HCT116 (cell line): ENCODE data around the gene VDAC2. TPM values are rescaled to one million over a fixed set of nuclear protein-coding genes. Genes with fewer than 3 reads are reported as not detected.

Source experiments
- ATAC-seq: fragments of 200-7000 bp; cut with Tn5 transposase; 2 replicates; pipeline ENCODE4 v1.9.1; 2020; ENCODE audit warnings: mild to moderate bottlenecking, moderate library complexity
- BruUV-seq: library from RNA; stranded (reverse); fragments of 400-500 nt; replicated peaks from 2 replicates; lab custom pipeline; 2021; lab: Mats Ljungman, UMichigan
- CTCF ChIA-PET: fragments of 300-600 bp; sonication (Branson Sonifier 250); formaldehyde crosslinking; loops from one replicate; lab custom pipeline; 2021; ENCODE audit warnings: antibody characterized with exemption; lab: Charles Lee
- POLR2A ChIA-PET: fragments of 300-600, 350-600 bp; sonication (Branson Sonifier 250); formaldehyde crosslinking; loops from one replicate; lab custom pipeline; 2021; ENCODE audit warnings: antibody characterized with exemption; lab: Charles Lee
- RAD21 ChIA-PET, 2 experiments: fragments of 300-600 bp; sonication (Branson Sonifier 250); formaldehyde crosslinking; loops; one replicate each; lab custom pipeline; 2023; ENCODE audit warnings: low total read pairs in 2 of 2; ENCODE audit not compliant: uncharacterized antibody in 2 of 2, unreplicated experiment in 2 of 2, low non-redundant PET in 1 of 2; lab: Charles Lee
- DNase-seq: peaks from one replicate; pipeline ENCODE4 v3.0.0-alpha.2; 2010; ENCODE audit warnings: low read depth, low spot score
- H2AFZ ChIP-seq: fragments of 200-600 bp; shearing (Covaris generic), sonication (generic); 2 replicates; pipeline ENCODE4 v1.6.1; 2017; ENCODE audit warnings: low read depth, mixed run types, mixed read lengths, antibody characterized with exemption, low read length; ENCODE audit not compliant: poor library complexity, severe bottlenecking
- H3K27ac ChIP-seq: 2 replicates; pipeline ENCODE4 v1.5.1; 2012; ENCODE audit warnings: low read depth, low read length
- H3K27me3 ChIP-seq: fragments of 200-600 bp; sonication (generic); 2 replicates; pipeline ENCODE4 v1.6.1; 2016; ENCODE audit warnings: mixed run types, low read length, mixed read lengths; ENCODE audit not compliant: insufficient read depth
- H3K36me3 ChIP-seq, 2 experiments: fragments of 200-500 bp in 1 of 2; fragments of 200-600 bp in 1 of 2; sonication (Bioruptor generic) in 1 of 2; sonication (generic) in 1 of 2; 2 replicates each; pipeline versions ENCODE4 v1.5.1 to v1.6.1; 2014 to 2016; ENCODE audit warnings: low read length in 2 of 2, inconsistent platforms in 1 of 2, mixed read lengths in 1 of 2, mixed run types in 1 of 2; ENCODE audit not compliant: insufficient read depth in 2 of 2, control insufficient read depth in 1 of 2
- H3K4me1 ChIP-seq, 2 experiments: fragments of 200-600 bp in 1 of 2; sonication (generic) in 1 of 2; 2 replicates each; pipeline versions ENCODE4 v1.5.1 to v1.6.1; 2012 to 2017; ENCODE audit warnings: low read length in 2 of 2, inconsistent platforms in 1 of 2, mild to moderate bottlenecking in 1 of 2, mixed read lengths in 1 of 2, mixed run types in 1 of 2, moderate library complexity in 1 of 2; ENCODE audit not compliant: insufficient read depth in 2 of 2, control insufficient read depth in 1 of 2
- H3K4me2 ChIP-seq: fragments of 200-600 bp; sonication (generic); 2 replicates; pipeline ENCODE4 v1.6.1; 2017; ENCODE audit warnings: mixed run types, low read length, mixed read lengths
- H3K4me3 ChIP-seq, 2 experiments: fragments of 200-600 bp in 1 of 2; sonication (generic) in 1 of 2; replicated peaks in 1 of 2; 2 replicates each; pipeline ENCODE4 v1.5.1; 2011 to 2016; ENCODE audit warnings: low read length in 2 of 2, control low read depth in 1 of 2, low read depth in 1 of 2, mild to moderate bottlenecking in 1 of 2, mixed read lengths in 1 of 2, mixed run types in 1 of 2
- H3K79me2 ChIP-seq: fragments of 200-600 bp; sonication (generic); 2 replicates; pipeline ENCODE4 v1.6.1; 2017; ENCODE audit warnings: mild to moderate bottlenecking, mixed run types, low read length, moderate library complexity, mixed read lengths; ENCODE audit not compliant: insufficient read depth
- H3K9ac ChIP-seq: fragments of 200-600 bp; sonication (generic); 2 replicates; pipeline ENCODE4 v1.6.1; 2016; ENCODE audit warnings: low read length, mixed read lengths
- H3K9me2 ChIP-seq: fragments of 200-600 bp; sonication (generic), shearing (Covaris generic); 2 replicates; pipeline ENCODE4 v1.6.1; 2017; ENCODE audit warnings: mixed run types, mild to moderate bottlenecking, moderate library complexity; ENCODE audit not compliant: insufficient read depth
- H3K9me3 ChIP-seq, 2 experiments: fragments of 200-500 bp in 1 of 2; fragments of 200-600 bp in 1 of 2; sonication (Bioruptor generic) in 1 of 2; sonication (generic) in 1 of 2; 2 replicates each; pipeline ENCODE4 v1.6.1; 2014 to 2017; ENCODE audit warnings: low read length in 2 of 2, mixed read lengths in 2 of 2, inconsistent platforms in 1 of 2, low read depth in 1 of 2, mild to moderate bottlenecking in 1 of 2, mixed run types in 1 of 2, moderate library complexity in 1 of 2; ENCODE audit not compliant: control insufficient read depth in 1 of 2, insufficient read depth in 1 of 2
- H4K20me1 ChIP-seq: fragments of 200-600 bp; sonication (generic), shearing (Covaris generic); 2 replicates; pipeline ENCODE4 v1.6.1; 2017; ENCODE audit warnings: mixed run types, mild to moderate bottlenecking, moderate library complexity; ENCODE audit not compliant: insufficient read depth
- CBX3 ChIP-seq: IDR thresholded peaks from 2 replicates; pipeline ENCODE4 v1.6.1; 2012; ENCODE audit warnings: low read depth
- POLR2AphosphoS5 ChIP-seq: IDR thresholded peaks from 2 replicates; pipeline ENCODE4 v1.6.1; 2011; ENCODE audit warnings: mild to moderate bottlenecking, low read depth, low read length, moderate library complexity
- RAD21 ChIP-seq: IDR thresholded peaks from 2 replicates; pipeline ENCODE4 v1.6.1; 2012; ENCODE audit warnings: low read depth, mild to moderate bottlenecking
- SIN3A ChIP-seq: IDR thresholded peaks from 2 replicates; pipeline ENCODE4 v1.6.1; 2012; ENCODE audit warnings: low read depth
- YY1 ChIP-seq: IDR thresholded peaks from 2 replicates; pipeline ENCODE4 v1.6.1; 2011; ENCODE audit warnings: low read length, low read depth, moderate library complexity, mild to moderate bottlenecking; ENCODE audit not compliant: insufficient replicate concordance; ENCODE audit errors: extremely low read depth
- intact Hi-C: fragments of 100-400 bp; cut with micrococcal nuclease; formaldehyde crosslinking; loops from 2 replicates; pipeline ENCODE4 v1.10.0; 2022
- total RNA-seq: library from RNA; stranded (reverse); gene quantifications from one replicate; pipeline ENCODE4 v1.2.1, GENCODE V29; 2021; ENCODE audit not compliant: unreplicated experiment
- TF ChIP-seq, protein P1 (sequence below), 3 experiments: fragments of 200-600 bp in 1 of 3; sonication (generic) in 1 of 3; IDR thresholded peaks in 2 of 3; conservative IDR thresholded peaks in 1 of 3; 2 replicates each; pipeline ENCODE4 v1.5.1; 2012 to 2017; ENCODE audit warnings: low read depth in 2 of 3, low read length in 2 of 3, antibody characterized with exemption in 1 of 3, borderline replicate concordance in 1 of 3, control low read depth in 1 of 3, mild to moderate bottlenecking in 1 of 3, mixed read lengths in 1 of 3, mixed run types in 1 of 3, moderate library complexity in 1 of 3; ENCODE audit not compliant: insufficient read depth in 1 of 3
- TF ChIP-seq, protein P2 (sequence below): IDR thresholded peaks from 2 replicates; pipeline ENCODE4 v1.6.1; 2012

VDAC2 gene
- total RNA-seq, 1 experiment from 2014 or later: 289 TPM

DNA sequence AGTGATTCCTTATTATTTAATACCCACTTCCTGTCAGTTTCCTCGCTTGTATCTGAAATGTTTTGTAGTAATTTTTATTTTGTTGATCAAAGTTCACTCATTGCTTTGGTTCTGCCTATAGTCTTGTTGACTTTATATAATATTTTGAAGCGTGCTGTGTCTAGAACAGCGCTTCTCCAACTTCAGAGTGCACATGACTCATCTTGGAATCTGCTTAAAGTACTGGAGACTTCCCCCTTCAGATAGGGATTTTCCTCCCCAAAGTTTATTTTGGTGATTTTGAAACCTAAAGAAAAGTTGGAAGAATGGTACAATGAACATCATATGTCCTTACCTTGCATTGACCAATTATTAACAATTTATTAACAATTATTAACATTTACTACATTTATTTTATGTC is 19.4 kb downstream of the VDAC2 start:
- RAD21 ChIA-PET: interaction anchor here (1.0 kb wide), 2 partner anchors 42 kb away, joined by 3 to 4 read pairs; no protein-coding TSS in a partner anchor
- CTCF ChIA-PET: interaction anchor here (0.6 to 1.3 kb wide), 8 partner anchors 11 to 1073 kb away, joined by 3 to 14 read pairs (median 4); no protein-coding TSS in a partner anchor
- H4K20me1 ChIP-seq: peaks cover 22% of the 10 kb centered on the region; the same call in 1 of the 2 replicates
- no peaks in the 10 kb centered on the region for H3K9me2 ChIP-seq
- no peak overlapping the region for H3K9ac ChIP-seq
- no peak for ATAC-seq
- no peak overlapping the region for H3K4me3 ChIP-seq
- H3K36me3 ChIP-seq: peaks cover 27 to 40% of the 10 kb centered on the region in 2 experiments
- no peaks in the 10 kb centered on the region for H3K27me3 ChIP-seq
- H3K27ac ChIP-seq: no peak overlapping the region; the same call in 1 of the 2 replicates
- no peak overlapping the region for H2AFZ ChIP-seq
- no peak overlapping the region for H3K4me2 ChIP-seq
- H3K79me2 ChIP-seq: peaks cover 77% of the 10 kb centered on the region
- DNase-seq: no peak
- peaks cover 2 to 28% of the 10 kb centered on the region in 2 experiments; a peak in 3 of 4 replicates for H3K4me1 ChIP-seq
- intact Hi-C loops: loop anchor here (1.0 kb wide), 1 partner anchor 42 kb away; no protein-coding TSS in a partner anchor
- no peaks in the 10 kb centered on the region for H3K9me3 ChIP-seq
- no TSS peak for BruUV-seq
- POLR2A ChIA-PET: interaction anchor here (1.0 kb wide), 2 partner anchors 19 to 119 kb away, joined by 3 read pairs; partner anchors contain the start of genes SAMD8 and VDAC2
- TF ChIP-seq, protein P1, sequence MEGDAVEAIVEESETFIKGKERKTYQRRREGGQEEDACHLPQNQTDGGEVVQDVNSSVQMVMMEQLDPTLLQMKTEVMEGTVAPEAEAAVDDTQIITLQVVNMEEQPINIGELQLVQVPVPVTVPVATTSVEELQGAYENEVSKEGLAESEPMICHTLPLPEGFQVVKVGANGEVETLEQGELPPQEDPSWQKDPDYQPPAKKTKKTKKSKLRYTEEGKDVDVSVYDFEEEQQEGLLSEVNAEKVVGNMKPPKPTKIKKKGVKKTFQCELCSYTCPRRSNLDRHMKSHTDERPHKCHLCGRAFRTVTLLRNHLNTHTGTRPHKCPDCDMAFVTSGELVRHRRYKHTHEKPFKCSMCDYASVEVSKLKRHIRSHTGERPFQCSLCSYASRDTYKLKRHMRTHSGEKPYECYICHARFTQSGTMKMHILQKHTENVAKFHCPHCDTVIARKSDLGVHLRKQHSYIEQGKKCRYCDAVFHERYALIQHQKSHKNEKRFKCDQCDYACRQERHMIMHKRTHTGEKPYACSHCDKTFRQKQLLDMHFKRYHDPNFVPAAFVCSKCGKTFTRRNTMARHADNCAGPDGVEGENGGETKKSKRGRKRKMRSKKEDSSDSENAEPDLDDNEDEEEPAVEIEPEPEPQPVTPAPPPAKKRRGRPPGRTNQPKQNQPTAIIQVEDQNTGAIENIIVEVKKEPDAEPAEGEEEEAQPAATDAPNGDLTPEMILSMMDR (IDR thresholded peaks at IDR 0.05 in 2 of 3, conservative IDR thresholded peaks at IDR 0.05 in 1 of 3; ENCODE audit: borderline replicate concordance in 1 of 3, insufficient read depth in 1 of 3, low read depth in 2 of 3, low read length in 2 of 3): no peak
- TF ChIP-seq, protein P2, sequence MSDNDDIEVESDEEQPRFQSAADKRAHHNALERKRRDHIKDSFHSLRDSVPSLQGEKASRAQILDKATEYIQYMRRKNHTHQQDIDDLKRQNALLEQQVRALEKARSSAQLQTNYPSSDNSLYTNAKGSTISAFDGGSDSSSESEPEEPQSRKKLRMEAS: no peak

DNA sequence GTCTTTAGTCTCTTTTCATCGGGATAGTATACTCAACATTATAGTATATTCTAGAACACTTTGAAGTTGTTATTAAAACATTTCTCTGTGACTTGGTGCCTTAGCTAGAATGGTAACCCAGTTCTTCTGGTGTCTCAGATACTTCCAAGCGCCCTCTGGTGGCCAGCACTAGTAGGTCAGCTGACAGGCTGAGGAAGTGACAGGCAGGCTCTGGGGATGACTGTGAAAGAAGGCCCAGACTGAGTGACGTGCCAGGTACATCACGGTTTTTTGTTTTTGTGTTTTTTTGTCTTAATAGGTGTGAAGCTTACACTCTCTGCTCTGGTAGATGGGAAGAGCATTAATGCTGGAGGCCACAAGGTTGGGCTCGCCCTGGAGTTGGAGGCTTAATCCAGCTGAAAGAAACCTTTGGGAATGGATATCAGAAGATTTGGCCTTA is 20.0 kb downstream of the VDAC2 start:
- TF ChIP-seq RAD21: peak; percentile 69
- no peak for TF ChIP-seq CBX3
- peak; percentile 13 for TF ChIP-seq YY1
- no peak for TF ChIP-seq POLR2AphosphoS5
- TF ChIP-seq, protein P1 (IDR thresholded peaks at IDR 0.05 in 2 of 3, conservative IDR thresholded peaks at IDR 0.05 in 1 of 3; ENCODE audit: borderline replicate concordance in 1 of 3, insufficient read depth in 1 of 3, low read depth in 2 of 3, low read length in 2 of 3): peak; percentile 78 to 94 (median 93)
- no peak for TF ChIP-seq SIN3A
- Histone ChIP-seq H3K4me1 (peaks cover 2 to 23% of the 10 kb centered on the region in 2 experiments; a peak in 3 of 4 replicates), H3K9me3 (no peaks in the 10 kb centered on the region), H3K36me3 (peaks cover 27 to 34% of the 10 kb centered on the region in 2 experiments), H4K20me1 (peaks cover 15% of the 10 kb centered on the region; the same call in 1 of the 2 replicates), H3K4me3 (no peak overlapping the region), H3K27ac (no peak overlapping the region), H2AFZ (no peak overlapping the region), H3K27me3 (no peaks in the 10 kb centered on the region), H3K9me2 (no peaks in the 10 kb centered on the region), H3K79me2 (peaks cover 70% of the 10 kb centered on the region), H3K4me2 (no peak overlapping the region), H3K9ac (no peak overlapping the region)
- POLR2A ChIA-PET: interaction anchor here (1.0 to 1.5 kb wide), 3 partner anchors 19 to 119 kb away, joined by 3 read pairs; partner anchors contain the start of gene SAMD8
- peak; percentile 28; the same call in 1 of the 2 replicates for ATAC-seq
- DNase-seq: peak; percentile 67
- RAD21 ChIA-PET: interaction anchor here (1.0 kb wide), 2 partner anchors 42 to 43 kb away, joined by 3 to 4 read pairs; no protein-coding TSS in a partner anchor
- BruUV-seq: no TSS peak
- CTCF ChIA-PET: interaction anchor here (0.6 to 1.3 kb wide), 8 partner anchors 12 to 1073 kb away, joined by 3 to 14 read pairs (median 4); no protein-coding TSS in a partner anchor
- intact Hi-C loops: loop anchor here (1.0 kb wide), 1 partner anchor 42 kb away; no protein-coding TSS in a partner anchor
